ENCODE measurements around the gene ATXN1. TPM values are rescaled to one million over a fixed set of nuclear protein-coding genes. Genes with fewer than 3 reads are reported as not detected.

ATXN1 gene
- polyA plus RNA-seq, 1 donor from 2014 or later: 28.2 TPM

DNA sequence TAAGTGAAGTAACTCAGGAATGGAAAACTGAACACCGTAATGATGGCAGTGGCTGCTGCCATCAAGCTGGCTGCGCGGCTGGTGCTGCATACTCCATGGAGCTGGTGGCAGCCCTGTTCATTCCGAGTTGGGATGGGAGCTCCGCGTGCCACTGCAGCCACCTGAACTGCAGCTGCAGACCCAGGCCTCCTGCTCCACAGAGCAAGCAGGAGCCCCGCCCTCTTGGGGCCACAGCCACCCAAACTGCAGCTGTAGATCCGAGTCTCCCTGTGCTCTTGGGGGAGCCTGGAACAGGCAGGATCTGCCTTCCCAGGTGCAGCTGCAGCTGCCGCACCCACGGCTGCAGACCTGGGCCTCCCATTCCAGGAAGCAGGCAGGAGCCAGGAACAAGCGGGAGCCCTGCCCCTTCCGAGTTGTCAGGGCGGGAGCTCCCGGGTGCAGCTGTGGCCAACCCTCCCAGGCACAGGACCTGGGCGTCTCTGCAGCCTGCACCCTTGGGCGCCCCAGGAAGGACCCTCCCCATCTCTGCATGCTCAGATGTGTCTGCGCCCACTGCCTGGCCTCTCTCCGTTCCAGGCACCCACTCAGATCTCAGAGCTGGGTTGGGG, 402.6 kb downstream of the ATXN1 start:
- Histone ChIP-seq H3K36me3 (ENCODE audit: insufficient read depth, low read length) (no peaks in the 10 kb centered on the region), H2AFZ (ENCODE audit: low read depth, low read length) (no peak overlapping the region), H3K9ac (ENCODE audit: low read length) (no peak overlapping the region), H3K27ac (ENCODE audit: low read length) (no peak overlapping the region), H3K27me3 (ENCODE audit: insufficient read depth, low read depth, low read length) (no peaks in the 10 kb centered on the region), H3K4me3 (ENCODE audit: low read length) (no peak overlapping the region), H3K79me2 (replicated peaks; ENCODE audit: insufficient read depth, low read length) (no peaks in the 10 kb centered on the region), H4K20me1 (ENCODE audit: insufficient read depth) (no peaks in the 10 kb centered on the region), H3K9me2 (ENCODE audit: insufficient read depth, low read length) (no peaks in the 10 kb centered on the region), H3F3A (ENCODE audit: insufficient read depth, low read length, poor library complexity, severe bottlenecking) (no peaks in the 10 kb centered on the region), H3K4me2 (ENCODE audit: low read length) (no peak overlapping the region), H3K9me3 (ENCODE audit: low read length) (no peaks in the 10 kb centered on the region)
- TF ChIP-seq EZH2 (IDR thresholded peaks at IDR 0.05; ENCODE audit: borderline replicate concordance, insufficient read depth, low read length, poor library complexity, severe bottlenecking) (no peak), RAD21 (conservative IDR thresholded peaks at IDR 0.05) (no peak), MXI1 (conservative IDR thresholded peaks at IDR 0.05; ENCODE audit: poor library complexity, severe bottlenecking) (no peak), SMC3 (conservative IDR thresholded peaks at IDR 0.05; ENCODE audit: poor library complexity) (no peak), TAF1 (IDR thresholded peaks at IDR 0.05; ENCODE audit: low read depth) (no peak)
- TF ChIP-seq, protein P1, sequence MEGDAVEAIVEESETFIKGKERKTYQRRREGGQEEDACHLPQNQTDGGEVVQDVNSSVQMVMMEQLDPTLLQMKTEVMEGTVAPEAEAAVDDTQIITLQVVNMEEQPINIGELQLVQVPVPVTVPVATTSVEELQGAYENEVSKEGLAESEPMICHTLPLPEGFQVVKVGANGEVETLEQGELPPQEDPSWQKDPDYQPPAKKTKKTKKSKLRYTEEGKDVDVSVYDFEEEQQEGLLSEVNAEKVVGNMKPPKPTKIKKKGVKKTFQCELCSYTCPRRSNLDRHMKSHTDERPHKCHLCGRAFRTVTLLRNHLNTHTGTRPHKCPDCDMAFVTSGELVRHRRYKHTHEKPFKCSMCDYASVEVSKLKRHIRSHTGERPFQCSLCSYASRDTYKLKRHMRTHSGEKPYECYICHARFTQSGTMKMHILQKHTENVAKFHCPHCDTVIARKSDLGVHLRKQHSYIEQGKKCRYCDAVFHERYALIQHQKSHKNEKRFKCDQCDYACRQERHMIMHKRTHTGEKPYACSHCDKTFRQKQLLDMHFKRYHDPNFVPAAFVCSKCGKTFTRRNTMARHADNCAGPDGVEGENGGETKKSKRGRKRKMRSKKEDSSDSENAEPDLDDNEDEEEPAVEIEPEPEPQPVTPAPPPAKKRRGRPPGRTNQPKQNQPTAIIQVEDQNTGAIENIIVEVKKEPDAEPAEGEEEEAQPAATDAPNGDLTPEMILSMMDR (IDR thresholded peaks at IDR 0.05; ENCODE audit: poor library complexity, severe bottlenecking): no peak
- TF ChIP-seq, protein P2, sequence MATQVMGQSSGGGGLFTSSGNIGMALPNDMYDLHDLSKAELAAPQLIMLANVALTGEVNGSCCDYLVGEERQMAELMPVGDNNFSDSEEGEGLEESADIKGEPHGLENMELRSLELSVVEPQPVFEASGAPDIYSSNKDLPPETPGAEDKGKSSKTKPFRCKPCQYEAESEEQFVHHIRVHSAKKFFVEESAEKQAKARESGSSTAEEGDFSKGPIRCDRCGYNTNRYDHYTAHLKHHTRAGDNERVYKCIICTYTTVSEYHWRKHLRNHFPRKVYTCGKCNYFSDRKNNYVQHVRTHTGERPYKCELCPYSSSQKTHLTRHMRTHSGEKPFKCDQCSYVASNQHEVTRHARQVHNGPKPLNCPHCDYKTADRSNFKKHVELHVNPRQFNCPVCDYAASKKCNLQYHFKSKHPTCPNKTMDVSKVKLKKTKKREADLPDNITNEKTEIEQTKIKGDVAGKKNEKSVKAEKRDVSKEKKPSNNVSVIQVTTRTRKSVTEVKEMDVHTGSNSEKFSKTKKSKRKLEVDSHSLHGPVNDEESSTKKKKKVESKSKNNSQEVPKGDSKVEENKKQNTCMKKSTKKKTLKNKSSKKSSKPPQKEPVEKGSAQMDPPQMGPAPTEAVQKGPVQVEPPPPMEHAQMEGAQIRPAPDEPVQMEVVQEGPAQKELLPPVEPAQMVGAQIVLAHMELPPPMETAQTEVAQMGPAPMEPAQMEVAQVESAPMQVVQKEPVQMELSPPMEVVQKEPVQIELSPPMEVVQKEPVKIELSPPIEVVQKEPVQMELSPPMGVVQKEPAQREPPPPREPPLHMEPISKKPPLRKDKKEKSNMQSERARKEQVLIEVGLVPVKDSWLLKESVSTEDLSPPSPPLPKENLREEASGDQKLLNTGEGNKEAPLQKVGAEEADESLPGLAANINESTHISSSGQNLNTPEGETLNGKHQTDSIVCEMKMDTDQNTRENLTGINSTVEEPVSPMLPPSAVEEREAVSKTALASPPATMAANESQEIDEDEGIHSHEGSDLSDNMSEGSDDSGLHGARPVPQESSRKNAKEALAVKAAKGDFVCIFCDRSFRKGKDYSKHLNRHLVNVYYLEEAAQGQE (IDR thresholded peaks at IDR 0.05; ENCODE audit: borderline replicate concordance): no peak

DNA sequence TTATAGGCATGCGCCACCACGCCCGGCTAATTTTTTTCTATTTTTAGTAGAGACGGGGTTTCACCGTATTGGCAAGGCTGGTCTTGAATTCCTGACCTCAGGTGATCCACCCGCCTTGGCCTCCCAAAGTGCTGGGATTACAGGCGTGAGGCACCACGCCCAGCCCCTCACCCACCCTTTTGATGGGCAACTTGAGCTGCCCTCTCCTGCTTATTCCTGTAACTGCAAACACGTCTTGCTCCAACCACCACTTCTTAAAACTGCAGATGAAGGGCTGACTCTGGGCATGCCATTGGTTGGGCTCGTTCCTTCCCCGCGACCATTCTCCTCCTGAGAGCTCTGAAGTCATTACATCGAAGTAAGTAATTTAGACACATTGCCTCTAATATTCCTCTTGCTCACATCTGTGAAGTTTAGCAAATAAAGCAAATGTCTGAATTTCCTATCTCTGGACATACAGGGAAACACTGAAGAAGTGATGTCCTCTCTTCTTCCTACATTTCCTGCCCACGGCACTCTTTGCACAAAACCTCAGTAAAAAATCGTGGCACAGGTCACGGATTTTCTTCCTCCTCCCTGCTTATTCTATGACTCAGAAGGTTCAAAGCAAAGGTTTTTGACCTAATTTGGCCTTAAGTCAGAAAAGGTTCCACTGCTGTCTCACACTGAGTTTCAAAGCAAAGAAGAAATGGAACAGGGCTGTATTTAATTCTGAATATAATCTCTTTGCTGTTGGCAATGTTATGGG, 405.4 kb downstream of the ATXN1 start:
- Histone ChIP-seq H3F3A (ENCODE audit: insufficient read depth, low read length, poor library complexity, severe bottlenecking) (no peaks in the 10 kb centered on the region), H3K4me3 (ENCODE audit: low read length) (no peak overlapping the region), H3K27me3 (ENCODE audit: insufficient read depth, low read depth, low read length) (no peaks in the 10 kb centered on the region), H3K9ac (ENCODE audit: low read length) (no peak overlapping the region), H3K4me2 (ENCODE audit: low read length) (no peak overlapping the region), H4K20me1 (ENCODE audit: insufficient read depth) (no peaks in the 10 kb centered on the region), H3K79me2 (replicated peaks; ENCODE audit: insufficient read depth, low read length) (no peaks in the 10 kb centered on the region), H3K9me2 (ENCODE audit: insufficient read depth, low read length) (no peaks in the 10 kb centered on the region), H3K36me3 (ENCODE audit: insufficient read depth, low read length) (no peaks in the 10 kb centered on the region), H2AFZ (ENCODE audit: low read depth, low read length) (no peak overlapping the region), H3K9me3 (ENCODE audit: low read length) (no peaks in the 10 kb centered on the region), H3K27ac (ENCODE audit: low read length) (no peak overlapping the region)
- TF ChIP-seq SMC3 (conservative IDR thresholded peaks at IDR 0.05; ENCODE audit: poor library complexity): no peak
- TF ChIP-seq TAF1 (IDR thresholded peaks at IDR 0.05; ENCODE audit: low read depth): no peak
- TF ChIP-seq POLR2AphosphoS5 (IDR thresholded peaks at IDR 0.05): no peak
- no peak for TF ChIP-seq EZH2 (IDR thresholded peaks at IDR 0.05; ENCODE audit: borderline replicate concordance, insufficient read depth, low read length, poor library complexity, severe bottlenecking)
- no peak for TF ChIP-seq RAD21 (conservative IDR thresholded peaks at IDR 0.05)
- TF ChIP-seq, protein P1 (IDR thresholded peaks at IDR 0.05; ENCODE audit: poor library complexity, severe bottlenecking): no peak
- TF ChIP-seq EP300 (conservative IDR thresholded peaks at IDR 0.05; ENCODE audit: poor library complexity, severe bottlenecking): no peak
- TF ChIP-seq, protein P2 (IDR thresholded peaks at IDR 0.05; ENCODE audit: borderline replicate concordance): no peak
- TF ChIP-seq MXI1 (conservative IDR thresholded peaks at IDR 0.05; ENCODE audit: poor library complexity, severe bottlenecking): no peak

Data from neural cell (in vitro differentiated cells).